Measurements from ENCODE around the gene FARP2.

GRCh38 chr2:241505086-241505780, 149.1 kb downstream of the FARP2 start:
- TF ChIP-seq POLR2A (IDR thresholded peaks at IDR 0.05) (no peak), CTCF (IDR thresholded peaks at IDR 0.05) (no peak)
